ENCODE data around the gene GPRC5A.
A peak's percentile ranks its signal among the peaks of the same experiment; 100 is the strongest.

The GPRC5A gene

DNA sequence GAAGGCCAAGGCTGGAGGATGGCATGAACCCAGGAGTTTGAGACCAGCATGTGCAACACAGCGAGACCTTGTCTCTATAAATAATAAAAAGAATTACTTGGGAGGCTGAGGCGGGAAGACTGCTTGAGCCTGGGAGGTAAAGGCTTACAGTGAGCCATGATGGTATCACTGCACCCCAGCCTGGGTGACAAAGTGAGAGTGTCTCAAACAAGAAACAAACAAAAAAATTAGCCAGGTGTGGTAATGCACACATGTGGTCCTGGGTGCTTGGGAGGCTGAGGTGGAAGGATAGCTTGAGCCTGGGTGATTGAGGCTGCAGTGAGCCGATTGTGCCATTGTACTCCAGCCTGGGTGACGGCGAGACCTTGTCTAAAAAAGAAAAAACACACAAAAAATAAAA, 1.7 kb upstream of the GPRC5A start:
- Histone ChIP-seq H3K4me3 (replicated peaks; ENCODE audit: insufficient read depth, low read length) (no peak overlapping the region), H3K27me3 (ENCODE audit: insufficient read depth, poor library complexity, severe bottlenecking) (peaks cover 23% of the 10 kb centered on the region), H3K27ac (replicated peaks) (no peak overlapping the region)
- no peak for DNase-seq (ENCODE audit: low read depth in 1 of 2, low spot score in 1 of 2)
- TF ChIP-seq GABPA (IDR thresholded peaks at IDR 0.05; ENCODE audit: low read depth), result no peak

DNA sequence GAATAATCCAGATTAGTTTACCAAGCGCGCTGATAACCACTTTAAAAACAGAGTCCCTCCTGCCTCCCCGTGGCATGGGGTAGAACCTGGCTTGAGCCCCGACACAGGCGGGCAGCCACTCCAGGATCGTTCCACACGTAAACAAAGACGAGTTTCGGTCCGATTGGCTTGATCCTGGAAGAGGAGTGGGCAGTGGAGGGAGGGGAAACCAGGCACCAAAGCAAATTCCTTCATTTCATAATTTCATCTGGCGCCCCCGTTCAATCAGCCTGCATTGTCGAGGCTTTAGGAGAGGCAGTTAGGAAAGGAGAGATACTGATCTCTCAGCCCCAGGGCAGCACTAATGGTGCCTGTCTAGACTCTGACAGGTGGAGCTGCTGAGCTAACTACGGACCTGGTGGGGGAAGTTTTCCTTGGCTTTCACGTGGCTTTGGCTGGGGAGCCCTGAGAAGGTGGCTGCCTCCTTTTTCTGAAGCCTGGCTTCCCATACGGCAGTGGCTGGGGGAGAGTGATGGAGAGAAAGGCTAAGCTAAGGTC, 751 bp upstream of the GPRC5A start:
- TF ChIP-seq, protein P1, sequence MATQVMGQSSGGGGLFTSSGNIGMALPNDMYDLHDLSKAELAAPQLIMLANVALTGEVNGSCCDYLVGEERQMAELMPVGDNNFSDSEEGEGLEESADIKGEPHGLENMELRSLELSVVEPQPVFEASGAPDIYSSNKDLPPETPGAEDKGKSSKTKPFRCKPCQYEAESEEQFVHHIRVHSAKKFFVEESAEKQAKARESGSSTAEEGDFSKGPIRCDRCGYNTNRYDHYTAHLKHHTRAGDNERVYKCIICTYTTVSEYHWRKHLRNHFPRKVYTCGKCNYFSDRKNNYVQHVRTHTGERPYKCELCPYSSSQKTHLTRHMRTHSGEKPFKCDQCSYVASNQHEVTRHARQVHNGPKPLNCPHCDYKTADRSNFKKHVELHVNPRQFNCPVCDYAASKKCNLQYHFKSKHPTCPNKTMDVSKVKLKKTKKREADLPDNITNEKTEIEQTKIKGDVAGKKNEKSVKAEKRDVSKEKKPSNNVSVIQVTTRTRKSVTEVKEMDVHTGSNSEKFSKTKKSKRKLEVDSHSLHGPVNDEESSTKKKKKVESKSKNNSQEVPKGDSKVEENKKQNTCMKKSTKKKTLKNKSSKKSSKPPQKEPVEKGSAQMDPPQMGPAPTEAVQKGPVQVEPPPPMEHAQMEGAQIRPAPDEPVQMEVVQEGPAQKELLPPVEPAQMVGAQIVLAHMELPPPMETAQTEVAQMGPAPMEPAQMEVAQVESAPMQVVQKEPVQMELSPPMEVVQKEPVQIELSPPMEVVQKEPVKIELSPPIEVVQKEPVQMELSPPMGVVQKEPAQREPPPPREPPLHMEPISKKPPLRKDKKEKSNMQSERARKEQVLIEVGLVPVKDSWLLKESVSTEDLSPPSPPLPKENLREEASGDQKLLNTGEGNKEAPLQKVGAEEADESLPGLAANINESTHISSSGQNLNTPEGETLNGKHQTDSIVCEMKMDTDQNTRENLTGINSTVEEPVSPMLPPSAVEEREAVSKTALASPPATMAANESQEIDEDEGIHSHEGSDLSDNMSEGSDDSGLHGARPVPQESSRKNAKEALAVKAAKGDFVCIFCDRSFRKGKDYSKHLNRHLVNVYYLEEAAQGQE (IDR thresholded peaks at IDR 0.05; ENCODE audit: insufficient replicate concordance, low read depth), result no peak
- no peak for TF ChIP-seq POLR2AphosphoS5 (IDR thresholded peaks at IDR 0.05; ENCODE audit: low read depth)
- no peak for TF ChIP-seq SPI1 (IDR thresholded peaks at IDR 0.05; ENCODE audit: borderline replicate concordance, low read depth)
- TF ChIP-seq GABPA (IDR thresholded peaks at IDR 0.05; ENCODE audit: low read depth), result no peak
- TF ChIP-seq, protein P2, sequence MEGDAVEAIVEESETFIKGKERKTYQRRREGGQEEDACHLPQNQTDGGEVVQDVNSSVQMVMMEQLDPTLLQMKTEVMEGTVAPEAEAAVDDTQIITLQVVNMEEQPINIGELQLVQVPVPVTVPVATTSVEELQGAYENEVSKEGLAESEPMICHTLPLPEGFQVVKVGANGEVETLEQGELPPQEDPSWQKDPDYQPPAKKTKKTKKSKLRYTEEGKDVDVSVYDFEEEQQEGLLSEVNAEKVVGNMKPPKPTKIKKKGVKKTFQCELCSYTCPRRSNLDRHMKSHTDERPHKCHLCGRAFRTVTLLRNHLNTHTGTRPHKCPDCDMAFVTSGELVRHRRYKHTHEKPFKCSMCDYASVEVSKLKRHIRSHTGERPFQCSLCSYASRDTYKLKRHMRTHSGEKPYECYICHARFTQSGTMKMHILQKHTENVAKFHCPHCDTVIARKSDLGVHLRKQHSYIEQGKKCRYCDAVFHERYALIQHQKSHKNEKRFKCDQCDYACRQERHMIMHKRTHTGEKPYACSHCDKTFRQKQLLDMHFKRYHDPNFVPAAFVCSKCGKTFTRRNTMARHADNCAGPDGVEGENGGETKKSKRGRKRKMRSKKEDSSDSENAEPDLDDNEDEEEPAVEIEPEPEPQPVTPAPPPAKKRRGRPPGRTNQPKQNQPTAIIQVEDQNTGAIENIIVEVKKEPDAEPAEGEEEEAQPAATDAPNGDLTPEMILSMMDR (IDR thresholded peaks at IDR 0.05; ENCODE audit: insufficient read depth, low read length), result no peak
- DNase-seq (ENCODE audit: low read depth in 1 of 2, low spot score in 1 of 2), result peak in 1 of 2 experiments; percentile 13

DNA sequence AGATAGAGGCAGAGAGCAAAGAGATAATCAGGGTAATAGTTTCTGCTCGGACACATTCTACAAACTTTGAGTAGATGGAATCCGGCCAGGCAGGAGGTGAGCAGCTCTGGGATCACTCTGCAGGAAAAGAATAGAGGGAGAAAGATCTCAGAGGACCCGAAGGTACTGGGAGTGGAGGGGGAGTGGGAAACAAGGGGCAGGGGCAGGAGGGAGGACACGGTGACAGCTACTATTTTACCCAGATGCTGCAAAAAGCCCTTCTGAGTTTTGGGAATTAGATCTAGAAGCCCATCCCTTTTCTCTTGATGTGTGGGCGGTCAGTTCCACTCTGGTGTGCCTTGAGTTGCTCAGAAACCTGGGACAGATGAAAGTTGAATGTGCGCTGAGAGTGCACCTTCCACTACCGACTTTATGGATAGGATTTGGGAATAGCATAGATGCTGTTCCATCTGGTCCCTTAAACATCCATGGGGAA, 556 bp downstream of the GPRC5A start:
- H3K27me3 ChIP-seq (ENCODE audit: insufficient read depth, poor library complexity, severe bottlenecking), result peaks cover 31% of the 10 kb centered on the region
- TF ChIP-seq, protein P2 (IDR thresholded peaks at IDR 0.05; ENCODE audit: insufficient read depth, low read length), result no peak
- TF ChIP-seq SPI1 (IDR thresholded peaks at IDR 0.05; ENCODE audit: borderline replicate concordance, low read depth) (no peak), GABPA (IDR thresholded peaks at IDR 0.05; ENCODE audit: low read depth) (no peak), POLR2AphosphoS5 (IDR thresholded peaks at IDR 0.05; ENCODE audit: low read depth) (no peak)
- TF ChIP-seq, protein P1 (IDR thresholded peaks at IDR 0.05; ENCODE audit: insufficient replicate concordance, low read depth), result no peak
- H3K27ac ChIP-seq (replicated peaks), result no peak overlapping the region
- DNase-seq (ENCODE audit: low read depth in 1 of 2, low spot score in 1 of 2), result no peak
- H3K4me3 ChIP-seq (replicated peaks; ENCODE audit: insufficient read depth, low read length), result no peak overlapping the region

More for the DNA sequence above, 751 bp upstream of the GPRC5A start:
- no peak overlapping the region for H3K27ac ChIP-seq (replicated peaks)
- H3K27me3 ChIP-seq (ENCODE audit: insufficient read depth, poor library complexity, severe bottlenecking), result peaks cover 25% of the 10 kb centered on the region
- H3K4me3 ChIP-seq (replicated peaks; ENCODE audit: insufficient read depth, low read length), result peak overlapping the region; percentile 0

DNA sequence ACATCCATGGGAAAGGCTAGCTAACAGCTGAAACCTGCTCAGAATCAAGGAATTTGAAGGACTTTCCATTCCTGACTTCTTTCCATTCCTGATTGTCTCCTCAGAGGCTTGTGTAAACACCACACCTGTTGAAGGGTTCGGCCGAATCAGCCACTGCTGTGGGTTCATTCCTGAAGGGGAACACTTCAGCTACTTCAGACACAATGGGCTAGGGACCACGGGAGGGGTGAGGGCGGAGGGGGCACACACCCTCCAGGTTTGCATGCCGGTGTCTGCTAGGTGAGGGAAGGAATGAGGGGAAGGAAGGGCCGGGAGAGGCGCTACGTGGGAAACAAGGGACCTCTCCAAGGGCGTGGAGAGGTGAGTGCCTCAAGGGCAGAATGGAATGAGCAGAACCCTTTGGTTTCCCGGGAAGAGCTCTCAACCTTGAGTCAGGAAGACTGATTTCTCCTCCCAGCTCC, 1.3 kb downstream of the GPRC5A start:
- peaks cover 31% of the 10 kb centered on the region for H3K27me3 ChIP-seq (ENCODE audit: insufficient read depth, poor library complexity, severe bottlenecking)
- no peak overlapping the region for H3K4me3 ChIP-seq (replicated peaks; ENCODE audit: insufficient read depth, low read length)
- H3K27ac ChIP-seq (replicated peaks), result no peak overlapping the region
- DNase-seq (ENCODE audit: low read depth in 1 of 2, low spot score in 1 of 2), result no peak
- TF ChIP-seq GABPA (IDR thresholded peaks at IDR 0.05; ENCODE audit: low read depth) (no peak), POLR2AphosphoS5 (IDR thresholded peaks at IDR 0.05; ENCODE audit: low read depth) (no peak), SPI1 (IDR thresholded peaks at IDR 0.05; ENCODE audit: borderline replicate concordance, low read depth) (no peak)
- TF ChIP-seq, protein P1 (IDR thresholded peaks at IDR 0.05; ENCODE audit: insufficient replicate concordance, low read depth), result no peak
- TF ChIP-seq, protein P2 (IDR thresholded peaks at IDR 0.05; ENCODE audit: insufficient read depth, low read length), result no peak

All from HL-60 (cell line).